Activated naive CD4-positive, alpha-beta T cell treated with anti-CD3 and anti-CD28 coated beads, Interleukin-2, amount 50 U/mL, for 24 hours (primary cell): ENCODE measurements around the gene GORAB.

Experiments
- H3K27ac Mint-ChIP-seq: one replicate; pipeline ENCODE4 v1.8.0; 2021; ENCODE audit warnings: mild to moderate bottlenecking, mixed read lengths
- H3K27me3 Mint-ChIP-seq: one replicate; pipeline ENCODE4 v1.8.0; 2021; ENCODE audit warnings: mixed read lengths
- H3K36me3 Mint-ChIP-seq: one replicate; pipeline ENCODE4 v1.8.0; 2021; ENCODE audit warnings: mixed read lengths
- H3K4me1 Mint-ChIP-seq: one replicate; pipeline ENCODE4 v1.8.0; 2021; ENCODE audit warnings: mixed read lengths
- H3K4me3 Mint-ChIP-seq: one replicate; pipeline ENCODE4 v1.8.0; 2021; ENCODE audit warnings: mild to moderate bottlenecking, mixed read lengths
- H3K9me3 Mint-ChIP-seq: one replicate; pipeline ENCODE4 v1.8.0; 2021; ENCODE audit warnings: mixed read lengths

The GORAB gene, protein sequence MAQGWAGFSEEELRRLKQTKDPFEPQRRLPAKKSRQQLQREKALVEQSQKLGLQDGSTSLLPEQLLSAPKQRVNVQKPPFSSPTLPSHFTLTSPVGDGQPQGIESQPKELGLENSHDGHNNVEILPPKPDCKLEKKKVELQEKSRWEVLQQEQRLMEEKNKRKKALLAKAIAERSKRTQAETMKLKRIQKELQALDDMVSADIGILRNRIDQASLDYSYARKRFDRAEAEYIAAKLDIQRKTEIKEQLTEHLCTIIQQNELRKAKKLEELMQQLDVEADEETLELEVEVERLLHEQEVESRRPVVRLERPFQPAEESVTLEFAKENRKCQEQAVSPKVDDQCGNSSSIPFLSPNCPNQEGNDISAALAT

DNA sequence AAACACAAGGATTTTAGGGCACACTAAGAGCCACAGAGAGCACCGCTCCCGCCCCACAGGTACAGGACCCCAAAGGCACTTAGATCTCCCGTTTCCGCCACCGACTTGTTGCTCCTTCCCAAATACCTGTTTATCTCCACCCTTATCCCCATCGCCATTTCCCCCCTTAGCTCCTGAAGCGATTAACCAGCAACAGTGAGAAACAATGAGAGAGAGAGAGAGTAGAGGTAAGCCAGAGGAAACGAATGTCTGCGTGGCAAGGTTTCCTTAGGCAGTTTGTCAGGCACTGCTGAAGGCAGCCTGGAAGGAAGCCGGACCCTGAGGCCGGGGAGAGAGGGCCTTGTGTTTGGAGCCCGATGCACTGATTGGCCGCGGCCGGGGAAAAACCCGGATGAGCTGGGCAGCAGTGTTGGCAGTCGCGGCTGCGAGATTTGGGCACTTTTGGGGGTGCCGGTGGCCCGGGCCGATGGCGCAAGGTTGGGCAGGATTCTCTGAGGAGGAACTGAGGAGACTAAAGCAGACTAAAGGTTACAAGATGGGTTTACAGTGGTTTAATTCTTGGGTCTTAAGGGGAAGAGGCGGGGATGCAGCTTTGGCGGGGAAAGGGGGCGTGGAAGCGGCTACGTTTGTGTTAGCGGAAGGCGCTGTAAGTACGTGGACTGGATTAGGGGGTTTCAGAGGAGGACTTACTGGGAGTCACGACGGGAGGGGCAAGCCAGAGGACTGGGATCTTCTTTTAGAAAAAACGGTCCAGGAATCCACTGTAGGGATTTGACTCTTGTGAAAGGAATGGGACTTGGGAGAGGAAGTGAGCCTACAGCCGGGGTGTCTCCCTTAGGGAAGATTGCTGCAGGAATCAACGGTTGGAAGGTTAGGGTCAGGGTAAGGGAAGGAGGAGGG, at the start of gene GORAB:
GORAB (plus strand) TSS at position 409 of the 900 bp plus-strand sequence; CDS start at position 467, 58 bp downstream.
- Mint-ChIP-seq H3K4me1 (peaks cover 25% of the 10 kb centered on the region), H3K9me3 (no peaks in the 10 kb centered on the region), H3K36me3 (peaks cover 7% of the 10 kb centered on the region), H3K27ac (no peak within 1 kb of the TSS), H3K4me3 (no peak within 1 kb of the TSS), H3K27me3 (no peaks in the 10 kb centered on the region)

DNA sequence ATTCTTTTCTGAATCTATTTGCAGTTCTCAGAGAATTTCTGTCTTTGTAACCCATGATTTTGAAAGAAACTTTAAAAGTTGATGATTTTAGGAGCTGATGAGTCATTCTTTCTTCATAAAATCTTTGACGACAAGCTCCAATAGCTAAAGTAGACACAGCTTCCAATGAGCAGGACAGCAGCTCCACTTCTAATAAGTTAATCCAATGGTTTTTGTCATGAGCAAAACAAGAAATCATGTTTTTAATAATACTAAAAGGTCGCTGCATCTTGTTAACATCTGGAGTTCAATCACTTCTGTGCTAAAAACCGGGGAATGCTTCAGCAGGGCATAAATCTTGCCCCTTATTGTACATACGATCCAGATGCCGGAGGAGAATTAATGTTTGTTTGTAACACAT, 48.9 kb upstream of the GORAB start:
- H3K9me3 Mint-ChIP-seq, result no peaks in the 10 kb centered on the region

DNA sequence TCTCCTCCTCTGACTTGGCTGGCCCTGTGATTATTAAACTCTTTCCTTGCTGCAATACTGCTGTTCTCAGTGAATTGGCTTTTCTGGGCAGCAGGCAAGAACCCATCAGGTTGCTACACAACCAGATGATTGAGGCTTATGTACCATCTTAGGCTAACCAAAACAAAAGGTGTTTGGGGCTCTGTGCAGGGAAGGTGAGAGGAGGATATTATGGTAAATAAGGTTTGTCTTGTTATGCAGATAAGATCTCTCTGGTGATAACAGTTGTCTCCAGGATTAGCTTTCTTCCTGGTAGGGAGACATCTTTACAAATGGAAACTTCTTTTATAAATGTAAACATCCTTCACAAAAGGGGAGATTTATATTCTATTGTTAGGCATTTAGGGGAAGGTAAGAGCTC, 44.5 kb upstream of the GORAB start:
- Mint-ChIP-seq H3K4me1 (no peaks in the 10 kb centered on the region), H3K27ac (no peak overlapping the region), H3K4me3 (no peak overlapping the region), H3K27me3 (peaks cover 12% of the 10 kb centered on the region), H3K9me3 (no peaks in the 10 kb centered on the region), H3K36me3 (no peaks in the 10 kb centered on the region)

More for the DNA sequence above, 48.9 kb upstream of the GORAB start:
- Mint-ChIP-seq H3K27ac (no peak overlapping the region), H3K4me1 (no peaks in the 10 kb centered on the region), H3K4me3 (no peak overlapping the region), H3K27me3 (peaks cover 7% of the 10 kb centered on the region), H3K36me3 (no peaks in the 10 kb centered on the region)

DNA sequence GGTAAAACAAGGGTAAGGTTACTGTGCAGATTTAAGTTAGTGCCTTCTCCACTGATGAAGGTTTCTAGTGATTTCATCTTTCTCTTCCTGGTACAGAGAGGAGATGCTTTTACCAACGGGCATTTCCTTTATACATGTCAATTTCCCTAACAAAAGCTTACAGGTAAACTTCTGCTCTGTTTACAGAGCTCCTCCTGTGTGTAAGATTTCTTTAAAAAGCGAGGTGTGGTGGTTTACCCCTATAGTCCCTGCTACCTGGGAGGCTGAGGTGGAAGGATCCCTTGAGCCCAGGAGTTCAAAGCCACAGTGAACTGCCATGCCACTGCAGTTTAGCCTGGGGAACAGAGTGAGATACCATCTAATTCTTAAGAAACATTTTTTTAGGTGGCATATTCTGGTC, 40.7 kb upstream of the GORAB start:
- no peaks in the 10 kb centered on the region for H3K9me3 Mint-ChIP-seq
- H3K4me3 Mint-ChIP-seq, result no peak overlapping the region

DNA sequence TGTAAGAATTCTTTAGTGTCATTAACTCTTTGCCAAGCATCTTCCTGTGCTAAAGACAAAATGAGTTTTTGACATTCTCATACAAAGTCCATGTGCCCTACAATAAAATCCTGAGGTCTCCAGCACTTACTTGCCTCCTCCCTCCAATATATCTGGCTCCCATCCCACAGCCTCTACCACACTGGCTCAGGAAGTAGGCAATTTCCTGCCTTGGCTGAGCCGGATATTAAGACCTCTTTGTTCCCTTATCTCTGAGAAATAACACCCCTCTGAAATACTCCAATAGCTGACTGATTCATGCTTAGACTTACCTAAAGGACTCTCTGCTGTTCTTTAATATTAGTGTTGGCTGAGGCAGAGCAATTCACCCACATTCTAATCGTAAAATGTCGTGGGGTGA, 37.6 kb upstream of the GORAB start:
- no peak overlapping the region for H3K4me3 Mint-ChIP-seq
- no peaks in the 10 kb centered on the region for H3K9me3 Mint-ChIP-seq
- H3K4me1 Mint-ChIP-seq, result peaks cover 7% of the 10 kb centered on the region
- no peaks in the 10 kb centered on the region for H3K36me3 Mint-ChIP-seq
- peaks cover 11% of the 10 kb centered on the region for H3K27me3 Mint-ChIP-seq
- no peak overlapping the region for H3K27ac Mint-ChIP-seq

More for the DNA sequence above, 40.7 kb upstream of the GORAB start:
- Mint-ChIP-seq H3K27ac (no peak overlapping the region), H3K4me1 (peaks cover 7% of the 10 kb centered on the region), H3K36me3 (no peaks in the 10 kb centered on the region), H3K27me3 (peaks cover 14% of the 10 kb centered on the region)

- no peaks in the 10 kb centered on the region for H3K36me3 Mint-ChIP-seq
- no peaks in the 10 kb centered on the region for H3K9me3 Mint-ChIP-seq
- no peak overlapping the region for H3K4me3 Mint-ChIP-seq
- H3K27ac Mint-ChIP-seq, result no peak overlapping the region
- peaks cover 7% of the 10 kb centered on the region for H3K4me1 Mint-ChIP-seq
- H3K27me3 Mint-ChIP-seq, result peaks cover 10% of the 10 kb centered on the region
Measured at GRCh38 chr1:170495006-170495405, 37.0 kb upstream of the GORAB start.

- Mint-ChIP-seq H3K4me3 (no peak overlapping the region), H3K27ac (no peak overlapping the region), H3K9me3 (no peaks in the 10 kb centered on the region), H3K4me1 (peaks cover 7% of the 10 kb centered on the region), H3K36me3 (no peaks in the 10 kb centered on the region), H3K27me3 (peaks cover 20% of the 10 kb centered on the region)
Measured at GRCh38 chr1:170498876-170499275, 33.1 kb upstream of the GORAB start.

DNA sequence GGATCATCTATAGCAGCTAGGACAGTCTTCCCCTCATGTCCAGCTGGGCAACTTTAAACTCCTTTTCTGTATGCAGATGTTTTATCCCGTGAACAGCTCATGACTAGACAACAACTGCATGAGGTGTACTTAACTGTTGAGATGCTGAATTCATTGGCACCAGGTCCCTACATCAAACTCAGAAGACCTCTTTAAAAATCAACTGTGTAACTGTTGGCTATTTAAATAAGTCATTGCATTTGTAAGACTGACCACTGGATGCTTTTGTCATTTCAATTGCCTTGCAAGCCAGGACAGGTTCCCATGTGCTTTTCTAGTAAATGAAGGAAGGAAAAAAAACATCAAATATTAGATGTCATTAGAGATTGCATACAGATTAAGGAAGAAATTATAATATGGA, 28.3 kb upstream of the GORAB start:
- no peak overlapping the region for H3K4me3 Mint-ChIP-seq
- H3K27ac Mint-ChIP-seq, result no peak overlapping the region
- no peaks in the 10 kb centered on the region for H3K4me1 Mint-ChIP-seq
- H3K27me3 Mint-ChIP-seq, result peaks cover 32% of the 10 kb centered on the region
- no peaks in the 10 kb centered on the region for H3K9me3 Mint-ChIP-seq
- no peaks in the 10 kb centered on the region for H3K36me3 Mint-ChIP-seq

DNA sequence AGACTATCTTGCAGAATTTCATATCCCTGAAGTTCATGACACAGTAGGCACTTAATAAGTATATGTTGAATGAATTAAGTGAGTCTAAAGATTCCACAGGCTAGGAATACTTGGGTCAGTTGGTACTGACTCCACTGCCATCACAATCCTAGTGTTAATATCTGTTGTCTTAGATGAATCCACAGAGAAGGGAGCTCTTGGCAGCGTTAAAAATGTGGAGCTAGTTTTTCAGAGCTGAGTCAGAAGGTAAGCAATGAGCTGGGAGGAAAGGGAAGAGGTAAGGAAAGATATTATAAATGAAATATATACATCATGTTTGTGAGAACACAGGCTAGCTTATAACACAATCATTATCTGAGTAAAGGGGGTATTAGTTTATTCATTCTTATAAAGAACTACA, 21.8 kb upstream of the GORAB start:
- Mint-ChIP-seq H3K4me1 (no peaks in the 10 kb centered on the region), H3K4me3 (no peak overlapping the region), H3K27ac (no peak overlapping the region), H3K9me3 (no peaks in the 10 kb centered on the region), H3K27me3 (peaks cover 20% of the 10 kb centered on the region), H3K36me3 (no peaks in the 10 kb centered on the region)

DNA sequence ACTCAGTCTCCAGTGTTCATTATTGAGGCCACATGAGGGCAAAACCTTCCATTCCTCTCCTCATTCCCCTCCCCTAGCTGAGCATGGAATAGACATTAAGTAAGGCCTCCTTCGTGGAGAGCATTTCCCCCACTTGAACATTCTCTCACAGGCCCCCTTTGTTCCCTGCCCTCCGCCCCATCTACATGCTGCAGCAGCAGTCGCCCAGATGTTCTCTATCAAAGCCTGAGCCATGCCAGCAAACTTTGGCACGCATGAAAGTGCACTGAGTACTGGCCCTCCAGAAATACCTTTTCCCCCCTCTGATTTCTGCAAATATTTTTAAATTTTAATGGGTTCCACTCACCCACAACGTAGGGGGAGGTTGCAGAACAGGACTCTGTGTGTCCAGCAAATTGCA, 20.9 kb upstream of the GORAB start:
- H3K9me3 Mint-ChIP-seq, result no peaks in the 10 kb centered on the region
- no peaks in the 10 kb centered on the region for H3K4me1 Mint-ChIP-seq
- no peak overlapping the region for H3K27ac Mint-ChIP-seq
- no peak overlapping the region for H3K4me3 Mint-ChIP-seq
- no peaks in the 10 kb centered on the region for H3K36me3 Mint-ChIP-seq
- peaks cover 15% of the 10 kb centered on the region for H3K27me3 Mint-ChIP-seq

GRCh38 chr1:170513138-170513537, 18.8 kb upstream of the GORAB start:
- H3K36me3 Mint-ChIP-seq, result no peaks in the 10 kb centered on the region
- no peak overlapping the region for H3K4me3 Mint-ChIP-seq
- H3K27ac Mint-ChIP-seq, result no peak overlapping the region
- peaks cover 5% of the 10 kb centered on the region for H3K27me3 Mint-ChIP-seq
- no peaks in the 10 kb centered on the region for H3K4me1 Mint-ChIP-seq
- H3K9me3 Mint-ChIP-seq, result no peaks in the 10 kb centered on the region

DNA sequence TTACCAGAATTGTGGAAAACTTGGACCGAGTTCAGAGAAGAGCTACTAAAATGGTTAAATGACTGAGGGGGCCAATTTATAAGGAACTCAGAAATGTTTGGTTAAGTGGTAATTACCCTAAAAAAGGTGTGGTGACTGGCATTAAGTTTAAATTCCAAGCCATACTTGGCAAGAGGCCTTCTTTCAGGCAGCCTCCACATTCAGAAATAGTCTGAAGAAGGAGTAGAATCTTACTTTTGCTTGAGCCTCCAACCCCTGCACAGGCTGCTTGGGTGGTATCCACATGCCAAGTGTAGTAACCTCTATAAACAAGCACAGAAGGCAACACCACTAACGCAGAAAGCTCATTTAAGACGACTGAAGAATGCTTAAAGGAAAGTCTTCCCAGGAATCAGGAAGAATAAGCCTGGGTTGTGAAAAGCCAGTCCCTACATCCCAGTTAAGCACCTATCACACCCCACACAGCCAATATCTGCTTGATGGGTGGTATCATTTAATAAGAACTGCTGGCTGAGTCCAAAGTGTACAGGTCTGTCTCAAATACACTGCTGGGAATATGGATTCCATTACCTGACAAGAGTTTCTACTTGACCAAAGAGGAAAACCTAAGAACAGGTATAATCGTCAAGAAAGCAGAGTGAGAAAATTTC, 13.7 kb upstream of the GORAB start:
- Mint-ChIP-seq H3K4me3 (no peak overlapping the region), H3K36me3 (no peaks in the 10 kb centered on the region)

DNA sequence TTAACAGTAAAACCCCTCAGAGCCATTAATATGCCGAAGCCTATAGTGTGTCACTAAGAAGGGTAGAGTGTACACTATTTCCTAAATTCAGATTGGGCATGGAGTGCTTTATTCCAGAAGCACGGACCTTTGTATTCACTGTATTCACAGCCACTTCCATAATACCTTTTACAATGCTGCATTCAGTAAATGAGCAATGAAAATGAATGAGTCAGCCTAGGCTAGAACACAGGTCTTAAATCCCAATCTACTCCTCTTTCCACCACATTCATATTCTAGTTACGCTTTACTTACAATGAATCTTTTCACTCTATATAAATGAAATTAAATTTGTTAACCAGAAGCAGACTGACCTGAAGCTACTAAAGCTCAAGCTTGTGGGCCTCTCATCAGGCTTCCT, 13.0 kb upstream of the GORAB start:
- no peak overlapping the region for H3K27ac Mint-ChIP-seq
- no peaks in the 10 kb centered on the region for H3K9me3 Mint-ChIP-seq
- no peak overlapping the region for H3K4me3 Mint-ChIP-seq
- no peaks in the 10 kb centered on the region for H3K36me3 Mint-ChIP-seq
- H3K4me1 Mint-ChIP-seq, result no peaks in the 10 kb centered on the region
- peaks cover 20% of the 10 kb centered on the region for H3K27me3 Mint-ChIP-seq

More for the DNA sequence above, 13.7 kb upstream of the GORAB start:
- Mint-ChIP-seq H3K27ac (no peak overlapping the region), H3K9me3 (no peaks in the 10 kb centered on the region), H3K4me1 (no peaks in the 10 kb centered on the region), H3K27me3 (peaks cover 16% of the 10 kb centered on the region)

DNA sequence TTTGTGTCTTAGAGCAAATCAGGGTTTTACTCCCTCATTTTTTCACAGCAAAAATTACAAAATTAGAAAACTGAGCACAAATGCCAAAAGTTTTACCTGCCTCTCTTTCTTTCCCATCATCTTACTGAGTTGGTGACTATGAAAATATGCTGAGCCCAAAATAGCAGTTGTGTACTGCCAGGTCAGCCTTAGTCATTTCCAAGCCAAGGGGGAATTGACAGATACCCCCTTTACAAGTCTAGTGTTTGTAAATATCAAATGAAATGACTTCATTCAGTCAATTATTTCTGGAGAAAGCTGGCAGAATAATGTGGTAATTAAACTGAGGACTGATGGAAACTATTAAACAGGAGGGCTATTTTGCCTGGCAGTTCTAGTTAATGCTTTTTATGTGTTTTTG, 11.4 kb upstream of the GORAB start:
- no peak overlapping the region for H3K27ac Mint-ChIP-seq
- no peak overlapping the region for H3K4me3 Mint-ChIP-seq
- H3K9me3 Mint-ChIP-seq, result no peaks in the 10 kb centered on the region
- H3K27me3 Mint-ChIP-seq, result peaks cover 26% of the 10 kb centered on the region
- H3K36me3 Mint-ChIP-seq, result no peaks in the 10 kb centered on the region
- no peaks in the 10 kb centered on the region for H3K4me1 Mint-ChIP-seq

GRCh38 chr1:170521818-170522217, 10.1 kb upstream of the GORAB start:
- no peaks in the 10 kb centered on the region for H3K4me1 Mint-ChIP-seq
- peaks cover 26% of the 10 kb centered on the region for H3K27me3 Mint-ChIP-seq
- H3K4me3 Mint-ChIP-seq, result no peak overlapping the region
- H3K27ac Mint-ChIP-seq, result no peak overlapping the region
- no peaks in the 10 kb centered on the region for H3K9me3 Mint-ChIP-seq
- H3K36me3 Mint-ChIP-seq, result no peaks in the 10 kb centered on the region
